GM19455 (cell line): ENCODE results near the gene TNFRSF13B.
"Not testable (repeated sequence)": the region's sequence is repeated elsewhere in the genome, so short reads cannot be mapped to it uniquely, and the experiment has no call there.

Experiments
- ATAC-seq: cut with Tn5 transposase; IDR thresholded peaks from one replicate; pipeline ENCODE4 v1.9.1; 2021; ENCODE audit not compliant: unreplicated experiment

TNFRSF13B gene

GRCh38 chr17:16911141-16911937, 60.6 kb downstream of the TNFRSF13B start:
- no peak for ATAC-seq

GRCh38 chr17:16910341-16910740, 61.6 kb downstream of the TNFRSF13B start:
- ATAC-seq = no peak

GRCh38 chr17:16909472-16910246, 62.3 kb downstream of the TNFRSF13B start:
- no peak for ATAC-seq

- no peak for ATAC-seq
These were observed 63.6 kb downstream of the TNFRSF13B start for GRCh38 chr17:16908273-16908672.

- no peak for ATAC-seq
These were observed 65.2 kb downstream of the TNFRSF13B start for GRCh38 chr17:16906680-16907079.

- no peak for ATAC-seq
These were observed 66.2 kb downstream of the TNFRSF13B start for GRCh38 chr17:16905593-16906191.

GRCh38 chr17:16903070-16903469, 68.8 kb downstream of the TNFRSF13B start:
- ATAC-seq = not testable (repeated sequence)

GRCh38 chr17:16900288-16900882, 71.5 kb downstream of the TNFRSF13B start:
- ATAC-seq = no peak

- ATAC-seq = not testable (repeated sequence)
These were observed 74.6 kb downstream of the TNFRSF13B start for GRCh38 chr17:16897211-16897896.

GRCh38 chr17:16896235-16896634, 75.7 kb downstream of the TNFRSF13B start:
- ATAC-seq = not testable (repeated sequence)

- ATAC-seq = not testable (repeated sequence)
These were observed 78.4 kb downstream of the TNFRSF13B start for GRCh38 chr17:16893527-16893926.

GRCh38 chr17:16892876-16893454, 79.0 kb downstream of the TNFRSF13B start:
- not testable (repeated sequence) for ATAC-seq

- ATAC-seq = no peak
These were observed 82.8 kb downstream of the TNFRSF13B start for GRCh38 chr17:16889088-16889465.
